K562 (cell line): ENCODE results near the gene TRPV5. TPM values are rescaled to one million over a fixed set of nuclear protein-coding genes. Genes with fewer than 3 reads are reported as not detected.

Experiments used
- CAMTA2 ChIP-seq: fragments of 250-450 bp; sonication (Bioruptor Pico); conservative IDR thresholded peaks from 2 replicates; pipeline ENCODE4 v1.5.1; 2022
- CBX8 ChIP-seq: fragments of 200-600 bp; sonication (generic); IDR thresholded peaks from 2 replicates; pipeline ENCODE4 v1.6.1; 2012; ENCODE audit warnings: borderline replicate concordance, mixed run types, low read depth, mild to moderate bottlenecking, moderate library complexity, mixed read lengths, low read length, control low read depth, inconsistent platforms; ENCODE audit not compliant: poor library complexity, severe bottlenecking; ENCODE audit errors: extremely low read depth
- HCFC1 ChIP-seq: IDR thresholded peaks from 2 replicates; pipeline ENCODE4 v1.6.1; 2012; ENCODE audit warnings: low read depth, low read length, improper control_type of control experiment
- KAT2B ChIP-seq: IDR thresholded peaks from one replicate; pipeline ENCODE4 v1.6.1; 2012; ENCODE audit warnings: low read depth, mild to moderate bottlenecking, control low read depth, inconsistent platforms, low read length, moderate library complexity
- MCM7 ChIP-seq, 2 experiments: fragments of 450-650 bp; IDR thresholded peaks; 2 replicates each; pipeline ENCODE4 v1.6.1; 2016 to 2018
- PCBP1 ChIP-seq: fragments of 200-400 bp; formaldehyde crosslinking; IDR thresholded peaks from 2 replicates; pipeline ENCODE4 v1.6.1; 2018; ENCODE audit warnings: mild to moderate bottlenecking, low read depth, low read length; ENCODE audit not compliant: poor library complexity, severe bottlenecking
- PCBP2 ChIP-seq: fragments of 200-400 bp; formaldehyde crosslinking; IDR thresholded peaks from 2 replicates; pipeline ENCODE4 v1.6.1; 2018; ENCODE audit warnings: low read length, low read depth, mild to moderate bottlenecking, moderate library complexity; ENCODE audit not compliant: poor library complexity, severe bottlenecking
- PRPF4 ChIP-seq: fragments of 200-400 bp; formaldehyde crosslinking; IDR thresholded peaks from one replicate; pipeline ENCODE4 v1.6.1; 2017; ENCODE audit warnings: low read length, low read depth, mild to moderate bottlenecking; ENCODE audit not compliant: insufficient read depth, poor library complexity, severe bottlenecking
- PTTG1 ChIP-seq: fragments of 450-650 bp; IDR thresholded peaks from 2 replicates; pipeline ENCODE4 v1.6.1; 2016; ENCODE audit warnings: low read depth, mild to moderate bottlenecking, missing genetic modification characterization, missing compliant biosample characterization
- RFX5 ChIP-seq: IDR thresholded peaks from 2 replicates; pipeline ENCODE4 v1.6.1; 2011; ENCODE audit warnings: low read depth, mild to moderate bottlenecking, improper control_type of control experiment, low read length
- SLC30A9 ChIP-seq: fragments of 250-450 bp; sonication (Bioruptor Pico); IDR thresholded peaks from 2 replicates; pipeline ENCODE4 v1.8.0; 2022; ENCODE audit warnings: mild to moderate bottlenecking, moderate library complexity
- SMARCC2 ChIP-seq: fragments of 450-650 bp; IDR thresholded peaks from 2 replicates; pipeline ENCODE4 v1.6.1; 2017; ENCODE audit warnings: antibody characterized with exemption, moderate library complexity, mild to moderate bottlenecking, low read depth
- SREBF1 ChIP-seq: fragments of 150-350 bp; IDR thresholded peaks from 2 replicates; pipeline ENCODE4 v1.6.1; 2014; ENCODE audit warnings: antibody characterized with exemption, low read depth, low read length, borderline replicate concordance
- TAF1 ChIP-seq: IDR thresholded peaks from 2 replicates; pipeline ENCODE4 v1.6.1; 2011; ENCODE audit warnings: mild to moderate bottlenecking, low read length, moderate library complexity; ENCODE audit not compliant: insufficient read depth, control insufficient read depth, severe bottlenecking; ENCODE audit errors: extremely low read depth
- TGIF2 ChIP-seq: sonication (generic); formaldehyde crosslinking; IDR thresholded peaks from 2 replicates; pipeline ENCODE4 v1.8.1; 2022; ENCODE audit warnings: mild to moderate bottlenecking, missing genetic modification reagents, moderate library complexity
- ZFP30 ChIP-seq: fragments of 250-450 bp; sonication (Bioruptor Pico); IDR thresholded peaks from 2 replicates; pipeline ENCODE4 v1.8.0; 2022; ENCODE audit warnings: moderate library complexity, mild to moderate bottlenecking, inconsistent platforms, borderline replicate concordance
- ZNF124 ChIP-seq: sonication (generic); formaldehyde crosslinking; IDR thresholded peaks from 2 replicates; pipeline ENCODE4 v1.8.1; 2022; ENCODE audit warnings: missing genetic modification reagents
- ZNF212 ChIP-seq: fragments of 450-650 bp; formaldehyde crosslinking; IDR thresholded peaks from 2 replicates; pipeline ENCODE4 v1.4.0; 2020; ENCODE audit warnings: mild to moderate bottlenecking
- ZNF263 ChIP-seq: sonication (generic); formaldehyde crosslinking; IDR thresholded peaks from 2 replicates; pipeline ENCODE4 v1.8.0; 2022; ENCODE audit warnings: mild to moderate bottlenecking, missing genetic modification reagents, borderline replicate concordance
- ZNF57 ChIP-seq: fragments of 450-650 bp; formaldehyde crosslinking; IDR thresholded peaks from 2 replicates; pipeline ENCODE4 v1.4.0; 2020; ENCODE audit warnings: mild to moderate bottlenecking, moderate library complexity
- ZNF717 ChIP-seq: fragments of 250-450 bp; sonication (Bioruptor Pico); IDR thresholded peaks from 2 replicates; pipeline ENCODE4 v1.5.0; 2021
- ZZZ3 ChIP-seq: fragments of 450-650 bp; IDR thresholded peaks from 2 replicates; pipeline ENCODE4 v1.6.1; 2016; ENCODE audit warnings: antibody characterized with exemption, mild to moderate bottlenecking, moderate library complexity
- polyA plus RNA-seq, 8 experiments: library from polyadenylated mRNA; depleted of rRNA in 4 of 8; stranded (reverse) in 5 of 8; unstranded in 3 of 8; fragments of >200 nt; fragmentation: Nextera tagmentation in 2 of 8; fragmentation: Illumina TruSeq in 1 of 8; extraction: Ambion mirVana in 2 of 8; extraction: Trizol in 1 of 8; gene quantifications; 2 replicates each; pipeline versions ENCODE4 v1.2.1 to v1.2.3, GENCODE V29; 2011 to 2014; ENCODE audit warnings: inconsistent platforms in 1 of 8, missing spikeins in 1 of 8
- total RNA-seq, 7 experiments: library from RNA; depleted of rRNA in 6 of 7; stranded (reverse); fragments of >200 nt in 6 of 7; fragmentation: Illumina TruSeq in 2 of 7; extraction: Trizol in 2 of 7; gene quantifications; 2 replicates each; pipeline versions ENCODE4 v1.2.1 to v1.2.3, GENCODE V29; 2011 to 2021; ENCODE audit warnings: low replicate concordance in 1 of 7
- TF ChIP-seq, protein P1 (sequence below), 2 experiments: IDR thresholded peaks in 1 of 2; conservative IDR thresholded peaks in 1 of 2; 2 replicates each; pipeline ENCODE4 v1.6.1; 2016; ENCODE audit warnings: low read depth in 2 of 2, mild to moderate bottlenecking in 1 of 2, missing compliant biosample characterization in 1 of 2, missing genetic modification characterization in 1 of 2, moderate library complexity in 1 of 2
- TF ChIP-seq, protein P2 (sequence below): sonication (generic); formaldehyde crosslinking; IDR thresholded peaks from 2 replicates; pipeline ENCODE4 v1.8.0; 2022; ENCODE audit warnings: mild to moderate bottlenecking, missing genetic modification reagents, borderline replicate concordance

The TRPV5 gene
- total and polyA plus RNA-seq, 9 of the 15 experiments (the other 6 are each of a cell fraction or from before 2014, with no cell fraction given) = not detected

DNA sequence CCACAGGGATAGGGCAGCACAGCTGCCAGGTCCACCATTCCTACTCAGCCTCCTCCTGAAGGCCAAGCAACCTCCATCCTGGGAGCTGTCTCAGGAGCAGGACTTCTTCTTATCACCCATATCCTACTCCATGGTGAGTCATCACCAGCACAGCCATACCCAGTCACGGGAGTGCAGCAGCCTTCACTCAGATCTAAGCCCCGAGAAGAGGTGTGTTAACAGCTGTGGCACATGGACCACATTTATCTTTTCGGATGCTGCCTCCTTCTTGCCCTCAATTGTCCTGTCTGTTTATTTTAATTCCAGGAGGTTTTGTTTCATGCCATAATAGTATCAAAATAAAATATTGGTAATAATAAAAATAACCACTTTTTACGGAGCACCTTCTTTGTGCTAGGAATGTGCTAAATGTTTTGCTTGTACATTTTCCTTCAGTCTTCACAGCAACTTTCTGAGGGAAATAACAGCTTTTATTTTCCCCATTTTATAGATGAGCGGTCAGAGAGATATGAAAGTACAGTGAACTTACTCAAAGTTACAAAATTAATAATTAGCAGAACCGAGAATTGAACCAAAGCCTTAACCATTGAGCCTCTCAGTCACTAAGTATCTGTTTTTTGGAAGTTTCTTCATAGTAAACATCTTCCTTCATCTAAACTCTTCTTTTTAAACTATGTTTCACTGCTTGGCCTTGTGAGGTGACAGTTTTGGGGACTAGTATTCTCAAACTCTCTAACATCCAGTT, 31.1 kb upstream of the TRPV5 start (continued):
- no peak for TF ChIP-seq PTTG1 (tag)
- TF ChIP-seq CBX8 = no peak
- no peak for TF ChIP-seq ZNF263 (CRISPR knock-in tag)
- no peak for TF ChIP-seq ZNF57 (CRISPR knock-in tag)
- TF ChIP-seq TAF1 = no peak
- TF ChIP-seq SLC30A9 = no peak
- TF ChIP-seq TGIF2 (CRISPR knock-in tag) = no peak
- TF ChIP-seq SMARCC2 = peak; percentile 72; the same call in 1 of the 2 replicates
- no peak for TF ChIP-seq PCBP1
- no peak for TF ChIP-seq SREBF1
- no peak for TF ChIP-seq ZNF124 (CRISPR knock-in tag)
- no peak for TF ChIP-seq KAT2B
- TF ChIP-seq CAMTA2 (CRISPR knock-in tag) = no peak
- TF ChIP-seq, protein P1, sequence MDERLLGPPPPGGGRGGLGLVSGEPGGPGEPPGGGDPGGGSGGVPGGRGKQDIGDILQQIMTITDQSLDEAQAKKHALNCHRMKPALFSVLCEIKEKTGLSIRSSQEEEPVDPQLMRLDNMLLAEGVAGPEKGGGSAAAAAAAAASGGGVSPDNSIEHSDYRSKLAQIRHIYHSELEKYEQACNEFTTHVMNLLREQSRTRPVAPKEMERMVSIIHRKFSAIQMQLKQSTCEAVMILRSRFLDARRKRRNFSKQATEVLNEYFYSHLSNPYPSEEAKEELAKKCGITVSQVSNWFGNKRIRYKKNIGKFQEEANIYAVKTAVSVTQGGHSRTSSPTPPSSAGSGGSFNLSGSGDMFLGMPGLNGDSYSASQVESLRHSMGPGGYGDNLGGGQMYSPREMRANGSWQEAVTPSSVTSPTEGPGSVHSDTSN (CRISPR knock-in tag; IDR thresholded peaks at IDR 0.05; ENCODE audit: low read depth) = no peak
- TF ChIP-seq, protein P1 (tag; conservative IDR thresholded peaks at IDR 0.05; ENCODE audit: low read depth) = peak; percentile 51; the same call in 1 of the 2 replicates
- TF ChIP-seq, protein P2, sequence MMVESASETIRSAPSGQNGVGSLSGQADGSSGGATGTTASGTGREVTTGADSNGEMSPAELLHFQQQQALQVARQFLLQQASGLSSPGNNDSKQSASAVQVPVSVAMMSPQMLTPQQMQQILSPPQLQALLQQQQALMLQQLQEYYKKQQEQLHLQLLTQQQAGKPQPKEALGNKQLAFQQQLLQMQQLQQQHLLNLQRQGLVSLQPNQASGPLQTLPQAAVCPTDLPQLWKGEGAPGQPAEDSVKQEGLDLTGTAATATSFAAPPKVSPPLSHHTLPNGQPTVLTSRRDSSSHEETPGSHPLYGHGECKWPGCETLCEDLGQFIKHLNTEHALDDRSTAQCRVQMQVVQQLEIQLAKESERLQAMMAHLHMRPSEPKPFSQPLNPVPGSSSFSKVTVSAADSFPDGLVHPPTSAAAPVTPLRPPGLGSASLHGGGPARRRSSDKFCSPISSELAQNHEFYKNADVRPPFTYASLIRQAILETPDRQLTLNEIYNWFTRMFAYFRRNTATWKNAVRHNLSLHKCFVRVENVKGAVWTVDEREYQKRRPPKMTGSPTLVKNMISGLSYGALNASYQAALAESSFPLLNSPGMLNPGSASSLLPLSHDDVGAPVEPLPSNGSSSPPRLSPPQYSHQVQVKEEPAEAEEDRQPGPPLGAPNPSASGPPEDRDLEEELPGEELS = no peak
- no peak for TF ChIP-seq PRPF4
- TF ChIP-seq HCFC1 = no peak
- no peak for TF ChIP-seq ZNF717 (CRISPR knock-in tag)
- no peak for TF ChIP-seq ZZZ3
- no peak for TF ChIP-seq RFX5
- no peak for TF ChIP-seq ZNF212 (CRISPR knock-in tag)
- TF ChIP-seq MCM7 (IDR thresholded peaks at IDR 0.05) = no peak
- TF ChIP-seq PCBP2 = no peak
- no peak for TF ChIP-seq ZFP30 (CRISPR knock-in tag)
